GM12878 (cell line): ENCODE results near the gene ZBTB44. TPM values are rescaled to one million over a fixed set of nuclear protein-coding genes. Genes with fewer than 3 reads are reported as not detected.

Experiments
- ATAC-seq: fragments of 200-7000 bp; cut with Tn5 transposase; 3 replicates; pipeline ENCODE4 v1.9.1; 2020; ENCODE audit warnings: mild to moderate bottlenecking, moderate library complexity
- BruUV-seq: library from RNA; stranded (reverse); fragments of 400-500 nt; replicated peaks from 2 replicates; lab custom pipeline; 2021; lab: Mats Ljungman, UMichigan
- CTCF ChIA-PET: fragments of 300-600 bp; sonication (Branson Sonifier 250); formaldehyde crosslinking; extraction: SDS; loops from one replicate; lab custom pipeline; 2021; ENCODE audit warnings: inconsistent platforms; lab: Yijun Ruan, JAX
- POLR2A ChIA-PET: fragments of 350-600 bp; formaldehyde crosslinking; extraction: SDS; loops from one replicate; lab custom pipeline; 2021; ENCODE audit warnings: inconsistent platforms; lab: Charles Lee
- RAD21 ChIA-PET: fragments of 300-600 bp; sonication (Branson Sonifier 250); formaldehyde crosslinking; loops from one replicate; lab custom pipeline; 2023; ENCODE audit warnings: antibody characterized with exemption; ENCODE audit not compliant: unreplicated experiment; lab: Charles Lee
- SMC1A ChIA-PET: fragments of 300-600 bp; sonication (Branson Sonifier 250); formaldehyde crosslinking; loops from one replicate; lab custom pipeline; 2023; ENCODE audit not compliant: unreplicated experiment, uncharacterized antibody; lab: Charles Lee
- DNase-seq: peaks from one replicate; pipeline ENCODE4 v3.0.0-alpha.2; 2011; ENCODE audit warnings: low read depth, low spot score
- FAIRE-seq: peaks from 3 replicates; lab custom pipeline; 2011; peaks lifted over from hg19 to GRCh38; lab: Jason Lieb, UNC
- H2AFZ ChIP-seq: 2 replicates; pipeline ENCODE4 v1.6.0; 2011; ENCODE audit warnings: low read depth, low read length, control low read depth; ENCODE audit not compliant: control insufficient read depth
- H3K27ac ChIP-seq: 2 replicates; pipeline ENCODE4 v1.5.1; 2011; ENCODE audit warnings: control low read depth; ENCODE audit not compliant: control insufficient read depth, insufficient read depth
- H3K27me3 ChIP-seq, 2 experiments: replicated peaks in 1 of 2; 2 replicates each; pipeline versions ENCODE4 v1.6.0 to v1.6.1; 2011; ENCODE audit warnings: low read length in 1 of 2; ENCODE audit not compliant: control insufficient read depth in 2 of 2, insufficient read depth in 2 of 2
- H3K36me3 ChIP-seq, 2 experiments: 2 replicates each; pipeline ENCODE4 v1.5.1; 2011; ENCODE audit warnings: low read length in 1 of 2; ENCODE audit not compliant: control insufficient read depth in 2 of 2, insufficient read depth in 2 of 2
- H3K4me1 ChIP-seq: 2 replicates; pipeline ENCODE4 v1.6.1; 2011; ENCODE audit warnings: mild to moderate bottlenecking, low read length, moderate library complexity, mixed read lengths; ENCODE audit not compliant: control insufficient read depth, insufficient read depth
- H3K4me2 ChIP-seq: 2 replicates; pipeline ENCODE4 v1.6.0; 2011; ENCODE audit warnings: control low read depth; ENCODE audit not compliant: control insufficient read depth, insufficient read depth
- H3K4me3 ChIP-seq: fragments of 200-600 bp; sonication (generic); 2 replicates; pipeline ENCODE4 v1.5.1; 2016
- H3K79me2 ChIP-seq: 2 replicates; pipeline ENCODE4 v1.6.0; 2011; ENCODE audit warnings: low read length; ENCODE audit not compliant: control insufficient read depth, insufficient read depth
- H3K9ac ChIP-seq: 2 replicates; pipeline ENCODE4 v1.8.0; 2011; ENCODE audit warnings: low read length, control low read depth, mixed read lengths; ENCODE audit not compliant: control insufficient read depth, insufficient read depth
- H3K9me3 ChIP-seq: replicated peaks from 3 replicates; pipeline ENCODE4 v1.5.1; 2011; ENCODE audit warnings: mild to moderate bottlenecking, low read length; ENCODE audit not compliant: control insufficient read depth, insufficient read depth
- H4K20me1 ChIP-seq: 2 replicates; pipeline ENCODE4 v1.6.0; 2011; ENCODE audit not compliant: control insufficient read depth, insufficient read depth
- BCL11A ChIP-seq: IDR thresholded peaks from 2 replicates; pipeline ENCODE4 v1.6.1; 2011; ENCODE audit warnings: low read depth, low read length
- IKZF1 ChIP-seq: fragments of 450-650 bp; conservative IDR thresholded peaks from 2 replicates; pipeline ENCODE4 v1.6.1; 2017; ENCODE audit warnings: antibody characterized with exemption, mild to moderate bottlenecking
- MLLT1 ChIP-seq: fragments of 450-650 bp; IDR thresholded peaks from 2 replicates; pipeline ENCODE4 v1.6.1; 2016; ENCODE audit warnings: mild to moderate bottlenecking
- SIN3A ChIP-seq: IDR thresholded peaks from 2 replicates; pipeline ENCODE4 v1.6.1; 2012; ENCODE audit warnings: low read depth, low read length, improper control_type of control experiment
- SMAD5 ChIP-seq: IDR thresholded peaks from 2 replicates; pipeline ENCODE4 v1.6.1; 2016; ENCODE audit warnings: antibody characterized with exemption, low read depth
- YY1 ChIP-seq: IDR thresholded peaks from 2 replicates; pipeline ENCODE4 v1.6.1; 2011; ENCODE audit warnings: low read depth, mild to moderate bottlenecking, low read length
- ZNF687 ChIP-seq: fragments of 450-650 bp; IDR thresholded peaks from 2 replicates; pipeline ENCODE4 v1.6.1; 2017; ENCODE audit warnings: mild to moderate bottlenecking, moderate library complexity
- WGBS: methylation state at CpG from one replicate; pipeline ENCODE4 v1.1.6; 2016; ENCODE audit warnings: low lambda C conversion rate; ENCODE audit not compliant: insufficient replicate concordance, insufficient coverage; ENCODE audit errors: missing lambda C conversion rate; 5-methylcytosine and 5-hydroxymethylcytosine counted together
- in situ Hi-C: fragments of 300-500 bp; cut with MboI; formaldehyde crosslinking; loops from 9 replicates; pipeline ENCODE4 v1.14.3; 2018; ENCODE audit warnings: mixed read lengths
- intact Hi-C: fragments of 100-400 bp; cut with micrococcal nuclease; formaldehyde crosslinking; loops from one replicate; pipeline ENCODE4 v1.14.2; 2022; ENCODE audit not compliant: unreplicated experiment
- polyA plus RNA-seq, 11 experiments: library from polyadenylated mRNA; depleted of rRNA in 4 of 11; unstranded in 6 of 11; stranded (reverse) in 5 of 11; fragments of >200 nt; fragmentation: Nextera tagmentation in 4 of 11; fragmentation: Illumina TruSeq in 1 of 11; extraction: Ambion mirVana in 4 of 11; extraction: Trizol in 1 of 11; gene quantifications; 1 replicate in 1 of 11; 2 replicates in 10 of 11; pipeline versions ENCODE4 v1.2.1 to v1.2.3, GENCODE V29; 2011 to 2016; ENCODE audit warnings: inconsistent platforms in 2 of 11, missing spikeins in 2 of 11, low read depth in 1 of 11
- total RNA-seq, 4 experiments: library from RNA; depleted of rRNA in 3 of 4; stranded (reverse); fragments of >200 nt in 3 of 4; fragmentation: Illumina TruSeq in 1 of 4; extraction: Trizol in 1 of 4; gene quantifications; 2 replicates each; pipeline versions ENCODE4 v1.2.1 to v1.2.3, GENCODE V29; 2013 to 2021

ZBTB44 gene
- total and polyA plus RNA-seq, 10 of the 15 experiments (the other 5 are each of a cell fraction or from before 2014, with no cell fraction given), result 2.8 to 38.2 (median 12.2) TPM

- no peak overlapping the region for H2AFZ ChIP-seq
- no peaks in the 10 kb centered on the region; a peak in 1 of 4 replicates for H3K36me3 ChIP-seq
- H3K27ac ChIP-seq, result no peak overlapping the region
- peaks cover 27% of the 10 kb centered on the region for H3K79me2 ChIP-seq
- 91% methylated on average over 7 of the region's 7 CpGs for WGBS
- 0 out of 2 replicates have a peak, but pooled peaks cover 3% of the 10 kb centered on the region for H3K4me1 ChIP-seq
- intact Hi-C loops (no loop called here), in situ Hi-C loops (no loop called here)
- H4K20me1 ChIP-seq, result peaks cover 4% of the 10 kb centered on the region; the same call in 1 of the 2 replicates
- RAD21 ChIA-PET, result interaction anchor here (1.3 kb wide), 1 partner anchor 82 kb away, joined by 3 read pairs; no protein-coding TSS in a partner anchor
- ATAC-seq, result no peak
- H3K27me3 ChIP-seq, result no peaks in the 10 kb centered on the region
- H3K4me2 ChIP-seq, result 0 out of 2 replicates have a peak overlapping the region, but pooled peaks have one; percentile 17
- POLR2A ChIA-PET, result no interaction called here
- no peak for FAIRE-seq
- SMC1A ChIA-PET, result interaction anchor here (3.4 kb wide), 1 partner anchor 64 kb away, joined by 10 read pairs; no protein-coding TSS in a partner anchor
- peaks cover 4% of the 10 kb centered on the region; the same call in 2 of the 3 replicates for H3K9me3 ChIP-seq
- BruUV-seq, result no TSS peak
- no peak for DNase-seq
- H3K9ac ChIP-seq, result no peak overlapping the region
- CTCF ChIA-PET, result interaction anchor here (1.0 to 1.3 kb wide), 2 partner anchors 29 to 64 kb away, joined by 3 read pairs; no protein-coding TSS in a partner anchor
- TF ChIP-seq MLLT1 (0 out of 2 replicates have a peak, but pooled peaks have one; percentile 16), BCL11A (no peak), YY1 (no peak), ZNF687 (no peak), SMAD5 (no peak), IKZF1 (no peak), SIN3A (no peak)
- no peak overlapping the region for H3K4me3 ChIP-seq
Measured at GRCh38 chr11:130308059-130308458, 6.7 kb downstream of the ZBTB44 start.
